ELF-1 (cell line): ENCODE measurements around the gene ZNF322.
A peak's percentile ranks its signal among the peaks of the same experiment; 100 is the strongest.
"Not testable (repeated sequence)": the region's sequence is repeated elsewhere in the genome, so short reads cannot be mapped to it uniquely, and the experiment has no call there.

Experiments used
- DNase-seq: peaks from one replicate; pipeline ENCODE4 v3.0.0-alpha.2; 2016; ENCODE audit warnings: low read depth, low spot score

ZNF322 gene, protein sequence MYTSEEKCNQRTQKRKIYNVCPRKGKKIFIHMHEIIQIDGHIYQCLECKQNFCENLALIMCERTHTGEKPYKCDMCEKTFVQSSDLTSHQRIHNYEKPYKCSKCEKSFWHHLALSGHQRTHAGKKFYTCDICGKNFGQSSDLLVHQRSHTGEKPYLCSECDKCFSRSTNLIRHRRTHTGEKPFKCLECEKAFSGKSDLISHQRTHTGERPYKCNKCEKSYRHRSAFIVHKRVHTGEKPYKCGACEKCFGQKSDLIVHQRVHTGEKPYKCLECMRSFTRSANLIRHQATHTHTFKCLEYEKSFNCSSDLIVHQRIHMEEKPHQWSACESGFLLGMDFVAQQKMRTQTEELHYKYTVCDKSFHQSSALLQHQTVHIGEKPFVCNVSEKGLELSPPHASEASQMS

GRCh38 chr6:26659042-26659999 is at the start of gene ZNF322:
Gene ZNF322 (minus strand): TSS chr6:26659746. CDS start chr6:26638553, 21,193 bp downstream.
- peak; percentile 97 for DNase-seq

DNA sequence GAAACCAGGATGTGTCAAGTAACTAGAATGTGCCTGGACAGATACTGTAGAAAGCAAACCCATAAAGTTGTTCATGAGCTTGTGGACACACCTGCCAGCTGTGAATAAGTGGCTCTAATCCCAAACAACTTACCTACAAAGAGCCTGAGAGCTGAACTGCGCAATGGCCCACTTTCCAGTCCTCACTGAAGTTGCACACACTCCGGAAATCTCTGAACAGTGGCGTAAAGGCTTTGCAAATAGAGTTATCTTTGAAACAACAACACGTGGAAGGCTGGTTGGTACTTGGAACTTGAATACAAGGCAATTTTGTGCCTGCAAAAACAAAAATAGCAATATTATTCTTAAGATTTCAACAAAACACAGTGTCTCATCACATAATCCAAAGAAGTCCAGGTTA is 46.2 kb upstream of the ZNF322 start:
- DNase-seq: not testable (repeated sequence)

DNA sequence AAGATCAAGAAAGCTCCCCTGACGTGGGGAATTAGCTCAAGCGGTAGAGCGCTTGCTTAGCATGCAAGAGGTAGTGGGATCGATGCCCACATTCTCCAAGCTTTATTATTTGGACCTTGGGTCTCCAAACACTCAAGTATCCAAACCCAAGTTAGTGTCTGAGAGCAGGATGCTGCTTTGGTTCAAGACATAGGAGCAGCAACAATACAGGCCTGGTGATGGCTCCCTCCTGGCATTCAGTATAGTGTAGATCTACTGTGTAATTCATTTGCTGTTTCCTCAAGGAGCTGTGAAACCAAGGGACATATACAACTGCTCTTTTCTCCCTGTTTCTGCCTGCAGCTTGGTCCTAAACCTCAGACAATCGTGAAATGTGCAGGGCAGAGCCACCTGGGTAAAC is 45.8 kb upstream of the ZNF322 start:
- not testable (repeated sequence) for DNase-seq

- not testable (repeated sequence) for DNase-seq
These were observed 41.6 kb upstream of the ZNF322 start for GRCh38 chr6:26701023-26701747.

GRCh38 chr6:26697496-26697895 is 38.0 kb upstream of the ZNF322 start:
- DNase-seq: not testable (repeated sequence)

DNA sequence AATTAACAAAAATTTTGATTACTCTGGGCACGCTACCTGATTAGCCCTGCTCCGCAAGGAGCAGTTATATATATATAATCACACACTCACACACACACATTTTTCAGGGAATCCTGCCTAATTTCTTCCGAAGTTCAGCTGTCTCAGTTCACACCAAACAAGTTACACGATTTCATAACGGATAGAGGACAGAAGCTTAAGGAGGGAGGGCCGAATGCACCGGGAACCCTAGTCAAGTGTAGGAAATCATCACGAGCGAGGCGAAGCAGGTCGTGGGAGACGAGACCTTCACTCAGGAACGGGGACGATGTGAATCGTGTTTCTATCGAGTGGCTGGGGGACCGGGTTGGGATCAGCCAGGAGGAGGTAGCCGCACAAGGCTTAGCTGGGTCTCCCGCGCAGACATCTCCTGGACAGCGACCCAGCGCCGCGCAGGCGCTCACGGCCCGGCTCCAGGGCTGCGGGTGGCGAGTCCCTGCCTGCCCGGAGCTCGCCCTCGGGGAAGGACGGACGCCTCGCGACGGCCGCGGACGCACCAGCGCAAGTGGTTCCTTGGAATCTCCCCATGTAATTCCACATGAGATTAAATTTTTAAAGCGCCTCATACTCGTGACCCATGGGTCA is 29.9 kb upstream of the ZNF322 start:
- DNase-seq: not testable (repeated sequence)

- DNase-seq: not testable (repeated sequence)
These were observed 23.0 kb upstream of the ZNF322 start for GRCh38 chr6:26682435-26683042.

DNA sequence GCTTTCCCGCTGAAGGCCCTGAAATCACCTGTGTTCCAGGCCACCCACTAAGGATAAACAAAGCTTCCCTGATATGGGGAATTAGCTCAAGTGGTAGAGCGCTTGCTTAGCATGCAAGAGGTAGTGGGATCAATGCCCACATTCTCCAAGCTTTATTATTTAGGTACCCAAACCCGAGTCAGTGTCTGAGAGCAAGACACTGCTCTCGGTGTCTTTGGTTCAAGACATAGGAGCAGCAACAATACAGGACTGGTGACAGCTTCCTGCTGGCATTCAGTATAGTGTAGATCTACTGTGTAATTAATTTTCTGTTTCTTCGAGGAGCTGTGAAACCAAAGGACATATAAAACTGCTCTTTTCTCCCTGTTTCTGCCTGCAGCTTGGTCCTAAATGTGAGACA is 13.7 kb upstream of the ZNF322 start:
- DNase-seq: not testable (repeated sequence)

- DNase-seq: not testable (repeated sequence)
These were observed 11.0 kb upstream of the ZNF322 start for GRCh38 chr6:26670558-26670957.

GRCh38 chr6:26670003-26670402 is 10.5 kb upstream of the ZNF322 start:
- DNase-seq: not testable (repeated sequence)

- no peak for DNase-seq
These were observed 435 bp upstream of the ZNF322 start for GRCh38 chr6:26660000-26660361.

GRCh38 chr6:26657256-26657655 is 2.3 kb downstream of the ZNF322 start:
- no peak for DNase-seq

DNA sequence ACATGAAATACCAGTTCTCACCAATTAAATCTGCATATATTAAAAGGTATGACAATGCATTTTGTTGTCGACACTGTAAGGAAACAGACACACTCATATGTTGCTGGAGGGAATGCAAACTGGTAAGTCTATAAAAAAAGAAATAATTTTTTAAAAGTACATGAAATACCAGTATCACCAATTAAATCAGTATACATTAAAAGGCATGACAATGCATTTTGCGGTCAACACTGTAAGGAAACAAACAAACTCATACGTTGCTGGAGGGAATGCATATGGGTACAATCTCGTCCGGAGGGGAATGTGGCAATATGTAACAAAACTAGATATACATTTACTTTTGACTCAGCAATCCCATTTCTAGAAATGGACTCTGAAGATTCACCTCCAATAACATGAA is 6.5 kb downstream of the ZNF322 start:
- no peak for DNase-seq

- no peak for DNase-seq
These were observed 8.3 kb downstream of the ZNF322 start for GRCh38 chr6:26651133-26651781.

DNA sequence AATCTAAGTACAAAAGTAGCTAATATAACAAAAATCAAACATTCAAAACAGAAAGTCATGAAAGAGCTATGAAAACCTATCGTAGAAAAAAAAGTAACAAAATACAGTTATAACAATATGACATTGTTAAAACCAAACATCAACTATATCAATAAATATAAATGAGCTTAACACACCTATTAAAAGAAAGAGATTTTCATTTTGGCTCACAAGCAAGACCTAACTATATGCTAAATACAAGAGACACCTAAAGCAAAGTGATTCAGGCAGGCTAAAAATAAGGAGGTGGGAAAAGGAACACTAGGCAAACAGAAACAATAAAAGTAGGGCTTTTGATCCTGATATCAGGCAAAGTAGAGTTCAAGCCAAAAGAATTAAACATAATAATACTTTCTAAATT is 13.5 kb downstream of the ZNF322 start:
- DNase-seq: no peak

DNA sequence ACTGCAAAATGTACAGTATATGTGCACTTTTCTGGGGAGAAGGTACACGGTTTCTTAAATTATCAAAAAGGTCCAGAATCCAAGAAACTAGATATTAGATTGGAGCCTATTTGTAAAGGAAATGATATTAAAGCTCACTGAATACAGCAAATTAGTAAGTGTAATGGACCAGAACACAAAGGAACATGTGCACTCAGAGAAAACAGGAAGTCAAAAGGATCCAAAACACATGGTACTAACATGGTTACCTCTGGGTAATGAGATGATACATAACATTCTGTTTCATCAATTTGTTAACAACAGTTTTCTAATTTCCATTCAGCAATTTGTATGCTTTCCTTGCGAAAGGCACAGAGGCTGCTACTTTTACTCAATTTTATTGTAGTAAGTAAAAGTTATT is 18.7 kb downstream of the ZNF322 start:
- no peak for DNase-seq

GRCh38 chr6:26629359-26629758 is 30.2 kb downstream of the ZNF322 start:
- DNase-seq: no peak

DNA sequence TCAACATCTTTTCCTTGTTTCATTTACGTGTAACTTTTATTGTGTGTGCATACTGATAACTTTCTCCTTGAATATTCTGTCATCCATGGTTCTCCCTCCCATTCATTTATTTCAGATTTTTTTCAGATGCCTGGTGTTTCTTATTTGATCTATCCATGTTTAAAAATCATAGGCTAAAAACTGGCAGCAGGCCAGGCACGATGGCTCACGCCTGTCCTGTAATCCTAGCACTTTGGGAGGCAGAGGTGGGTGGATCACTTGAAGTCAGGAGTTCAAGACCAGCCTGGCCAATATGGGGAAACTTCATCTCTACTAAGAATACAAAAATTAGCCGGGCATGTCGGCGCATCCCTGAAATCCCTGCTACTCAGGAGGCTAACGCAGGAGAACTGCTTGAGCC is 31.7 kb downstream of the ZNF322 start:
- DNase-seq: no peak

DNA sequence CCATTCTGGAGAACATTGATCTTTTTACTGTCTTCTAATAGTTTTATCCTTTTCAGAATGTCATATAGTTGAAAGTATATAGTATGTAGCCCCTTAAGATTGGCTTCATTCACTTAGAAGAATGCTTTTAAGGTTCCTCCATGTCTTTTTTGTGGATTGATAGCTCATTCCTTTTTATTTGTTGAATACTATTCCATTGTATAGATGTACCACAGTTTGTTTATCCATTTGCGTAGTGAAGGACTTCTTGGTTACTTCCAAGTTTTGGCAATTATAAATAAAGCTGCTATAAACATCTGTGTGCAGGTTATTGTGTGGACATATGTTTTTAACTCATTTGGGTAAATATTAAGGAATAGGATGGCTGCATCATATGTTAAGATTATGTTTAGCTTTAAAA is 35.0 kb downstream of the ZNF322 start:
- DNase-seq: no peak

- no peak for DNase-seq
These were observed 36.1 kb downstream of the ZNF322 start for GRCh38 chr6:26623339-26623859.
